Calu3 (cell line): Measurements from ENCODE around the gene ZNF394. TPM values are rescaled to one million over a fixed set of nuclear protein-coding genes. Genes with fewer than 3 reads are reported as not detected.
A peak's percentile ranks its signal among the peaks of the same experiment; 100 is the strongest.

Experiments
- BruUV-seq: library from RNA; stranded (reverse); fragments of 400-500 nt; replicated peaks from 2 replicates; lab custom pipeline; 2021; lab: Mats Ljungman, UMichigan
- CTCF ChIA-PET: fragments of 300-600 bp; sonication (Branson Sonifier 250); formaldehyde crosslinking; loops from one replicate; lab custom pipeline; 2022; ENCODE audit warnings: antibody characterized with exemption; lab: Charles Lee
- DNase-seq: peaks from one replicate; pipeline ENCODE4 v3.0.0; 2022
- H3K27ac Mint-ChIP-seq: one replicate; pipeline ENCODE4 v1.8.0; 2022; ENCODE audit warnings: mixed read lengths; ENCODE audit not compliant: unreplicated experiment
- H3K27me3 Mint-ChIP-seq: one replicate; pipeline ENCODE4 v1.8.0; 2022; ENCODE audit warnings: mixed read lengths; ENCODE audit not compliant: unreplicated experiment
- H3K36me3 Mint-ChIP-seq: one replicate; pipeline ENCODE4 v1.8.0; 2022; ENCODE audit warnings: mild to moderate bottlenecking, moderate library complexity, mixed read lengths; ENCODE audit not compliant: insufficient read depth, unreplicated experiment
- H3K4me1 Mint-ChIP-seq: one replicate; pipeline ENCODE4 v1.8.0; 2022; ENCODE audit warnings: mild to moderate bottlenecking, low read depth, mixed read lengths; ENCODE audit not compliant: unreplicated experiment
- H3K4me3 Mint-ChIP-seq: one replicate; pipeline ENCODE4 v1.8.0; 2022; ENCODE audit warnings: mild to moderate bottlenecking, low read depth, moderate library complexity, mixed read lengths; ENCODE audit not compliant: unreplicated experiment
- H3K9me3 Mint-ChIP-seq: one replicate; pipeline ENCODE4 v1.8.0; 2022; ENCODE audit warnings: low read depth, mixed read lengths; ENCODE audit not compliant: unreplicated experiment
- CTCF ChIP-seq: fragments of 200-600 bp; IDR thresholded peaks from one replicate; pipeline ENCODE4 v1.8.0; 2022; ENCODE audit warnings: antibody characterized with exemption; ENCODE audit not compliant: unreplicated experiment
- intact Hi-C: fragments of 100-400 bp; cut with micrococcal nuclease; formaldehyde crosslinking; loops from one replicate; pipeline ENCODE4 v1.10.0; 2022; ENCODE audit not compliant: unreplicated experiment
- total RNA-seq: library from RNA; stranded (reverse); gene quantifications from 2 replicates; pipeline ENCODE4 v1.2.3, GENCODE V29; 2022

The ZNF394 gene
- total RNA-seq, 1 experiment from 2014 or later = 17.3 TPM

- peaks cover 44% of the 10 kb centered on the region for H3K36me3 Mint-ChIP-seq
- no peak for DNase-seq
- CTCF ChIA-PET = interaction anchor here (0.5 kb wide), 1 partner anchor 548 kb away, joined by 3 read pairs; no protein-coding TSS in a partner anchor
- BruUV-seq = no TSS peak
- H3K27ac Mint-ChIP-seq = no peak overlapping the region
- intact Hi-C loops = no loop called here
- H3K4me1 Mint-ChIP-seq = no peaks in the 10 kb centered on the region
- TF ChIP-seq CTCF = no peak
- no peak overlapping the region for H3K4me3 Mint-ChIP-seq
- H3K9me3 Mint-ChIP-seq = no peaks in the 10 kb centered on the region
- H3K27me3 Mint-ChIP-seq = no peaks in the 10 kb centered on the region
Observed at GRCh38 chr7:99468336-99468918, 31.7 kb downstream of the ZNF394 start.

GRCh38 chr7:99465421-99465768 lies 34.7 kb downstream of the ZNF394 start:
- CTCF ChIA-PET = no interaction called here
- TSS peak; percentile 61 for BruUV-seq
- Mint-ChIP-seq H3K27me3 (no peaks in the 10 kb centered on the region), H3K4me1 (no peaks in the 10 kb centered on the region), H3K9me3 (no peaks in the 10 kb centered on the region), H3K36me3 (peaks cover 28% of the 10 kb centered on the region), H3K4me3 (peak overlapping the region; percentile 95), H3K27ac (peak overlapping the region; percentile 90)
- intact Hi-C loops = no loop called here
- TF ChIP-seq CTCF = no peak
- no peak for DNase-seq

GRCh38 chr7:99461221-99461620 lies 38.9 kb downstream of the ZNF394 start:
- intact Hi-C loops = no loop called here
- no TSS peak for BruUV-seq
- Mint-ChIP-seq H3K4me1 (no peaks in the 10 kb centered on the region), H3K9me3 (no peaks in the 10 kb centered on the region), H3K4me3 (no peak overlapping the region), H3K27ac (no peak overlapping the region), H3K36me3 (peaks cover 47% of the 10 kb centered on the region), H3K27me3 (no peaks in the 10 kb centered on the region)
- CTCF ChIA-PET = no interaction called here
- DNase-seq = no peak
- TF ChIP-seq CTCF = no peak

DNA sequence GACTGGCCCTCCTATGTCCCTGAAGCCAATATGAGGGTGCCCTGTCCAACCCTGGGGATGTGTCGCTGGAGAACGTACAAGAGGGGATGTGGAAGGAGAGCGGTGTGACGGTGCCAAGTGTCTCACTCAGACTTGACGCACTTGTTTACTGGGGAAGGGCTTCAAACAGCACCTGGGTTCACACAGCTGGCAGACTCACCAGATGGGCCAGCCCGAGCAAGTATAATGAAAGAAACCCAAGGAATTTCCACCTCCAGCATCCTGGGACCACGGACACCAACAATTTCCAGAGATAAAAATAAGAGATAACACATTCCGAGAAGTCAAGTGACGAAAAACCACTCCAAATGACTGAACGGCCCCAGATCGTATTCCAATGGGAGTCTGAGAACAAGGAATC lies 39.4 kb downstream of the ZNF394 start:
- no peaks in the 10 kb centered on the region for H3K9me3 Mint-ChIP-seq
- CTCF ChIA-PET = no interaction called here
- no peak for TF ChIP-seq CTCF
- BruUV-seq = no TSS peak
- intact Hi-C loops = no loop called here
- no peaks in the 10 kb centered on the region for H3K4me1 Mint-ChIP-seq
- H3K27me3 Mint-ChIP-seq = no peaks in the 10 kb centered on the region
- DNase-seq = no peak
- H3K36me3 Mint-ChIP-seq = peaks cover 41% of the 10 kb centered on the region
- H3K4me3 Mint-ChIP-seq = no peak overlapping the region
- no peak overlapping the region for H3K27ac Mint-ChIP-seq
